ENCODE measurements around the gene STAT6.
"Not testable (repeated sequence)": the region's sequence is repeated elsewhere in the genome, so short reads cannot be mapped to it uniquely, and the experiment has no call there.

The STAT6 gene

GRCh38 chr12:57127101-57127725 lies 16.1 kb upstream of the STAT6 start:
- peak overlapping the region; percentile 79 for H3K4me3 ChIP-seq (ENCODE audit: low read depth, low read length)
- peak; percentile 23 for TF ChIP-seq CTCF (IDR thresholded peaks at IDR 0.05; ENCODE audit: insufficient read depth, low read depth, low read length, missing control alignments)
- DNase-seq (ENCODE audit: low read depth), result peak; percentile 42

GRCh38 chr12:57126561-57126960 lies 15.4 kb upstream of the STAT6 start:
- no peak for DNase-seq (ENCODE audit: low read depth)
- H3K4me3 ChIP-seq (ENCODE audit: low read depth, low read length), result no peak overlapping the region
- TF ChIP-seq CTCF (IDR thresholded peaks at IDR 0.05; ENCODE audit: insufficient read depth, low read depth, low read length, missing control alignments), result no peak

GRCh38 chr12:57126061-57126460 lies 14.9 kb upstream of the STAT6 start:
- no peak for TF ChIP-seq CTCF (IDR thresholded peaks at IDR 0.05; ENCODE audit: insufficient read depth, low read depth, low read length, missing control alignments)
- H3K4me3 ChIP-seq (ENCODE audit: low read depth, low read length), result no peak overlapping the region

GRCh38 chr12:57124261-57124877 lies 13.2 kb upstream of the STAT6 start:
- H3K4me3 ChIP-seq (ENCODE audit: low read depth, low read length), result no peak overlapping the region
- peak; percentile 78 for DNase-seq (ENCODE audit: low read depth)
- peak; percentile 92 for TF ChIP-seq CTCF (IDR thresholded peaks at IDR 0.05; ENCODE audit: insufficient read depth, low read depth, low read length, missing control alignments)

More at GRCh38 chr12:57126061-57126460, 14.9 kb upstream of the STAT6 start:
- no peak for DNase-seq (ENCODE audit: low read depth)

GRCh38 chr12:57123813-57124212 lies 12.7 kb upstream of the STAT6 start:
- no peak for TF ChIP-seq CTCF (IDR thresholded peaks at IDR 0.05; ENCODE audit: insufficient read depth, low read depth, low read length, missing control alignments)
- DNase-seq (ENCODE audit: low read depth), result no peak
- H3K4me3 ChIP-seq (ENCODE audit: low read depth, low read length), result no peak overlapping the region

GRCh38 chr12:57120718-57121117 lies 9.6 kb upstream of the STAT6 start:
- DNase-seq (ENCODE audit: low read depth), result not testable (repeated sequence)

GRCh38 chr12:57119294-57120085 lies 8.3 kb upstream of the STAT6 start:
- TF ChIP-seq CTCF (IDR thresholded peaks at IDR 0.05; ENCODE audit: insufficient read depth, low read depth, low read length, missing control alignments), result no peak
- no peak overlapping the region for H3K4me3 ChIP-seq (ENCODE audit: low read depth, low read length)
- no peak for DNase-seq (ENCODE audit: low read depth)

More at GRCh38 chr12:57120718-57121117, 9.6 kb upstream of the STAT6 start:
- not testable (repeated sequence) for H3K4me3 ChIP-seq (ENCODE audit: low read depth, low read length)

Data from GM12865 (cell line).